Esophagus squamous epithelium (tissue), 4 donors: Measurements from ENCODE around the gene REP15.

Experiments
- CTCF ChIP-seq, 6 experiments: fragments of 450-650 bp in 4 of 6; fragments of 200-600 bp in 2 of 6; sonication (generic) in 2 of 6; IDR thresholded peaks; one replicate each; pipeline ENCODE4 v1.5.1; 2016 to 2019; ENCODE audit warnings: antibody characterized with exemption in 6 of 6, mild to moderate bottlenecking in 4 of 6, moderate library complexity in 4 of 6
- POLR2A ChIP-seq, 4 donors: fragments of 450-650 bp; IDR thresholded peaks; one replicate each; pipeline ENCODE4 v1.6.1; 2017; ENCODE audit warnings: antibody characterized with exemption in 4 of 4, mild to moderate bottlenecking in 4 of 4, moderate library complexity in 3 of 4

- TF ChIP-seq CTCF (IDR thresholded peaks at IDR 0.05) (no peak), POLR2A (IDR thresholded peaks at IDR 0.05) (no peak)
Measured at GRCh38 chr12:27711317-27711682, 15.1 kb downstream of the REP15 start.
